ENCODE measurements around the gene CENPP. TPM values are rescaled to one million over a fixed set of nuclear protein-coding genes. Genes with fewer than 3 reads are reported as not detected.

CENPP gene
- total RNA-seq, 1 experiment from 2014 or later = 14.3 TPM

- no peak for TF ChIP-seq CTCF (IDR thresholded peaks at IDR 0.05)
- TF ChIP-seq HMGXB4 (CRISPR knock-in tag; IDR thresholded peaks at IDR 0.05) = no peak
- no peak for TF ChIP-seq SOX15 (CRISPR knock-in tag; IDR thresholded peaks at IDR 0.05)
- no peak for TF ChIP-seq CREB1 (CRISPR knock-in tag; IDR thresholded peaks at IDR 0.05)
- TF ChIP-seq STAT6 (CRISPR knock-in tag; conservative IDR thresholded peaks at IDR 0.05; ENCODE audit: low read depth) = no peak
Measured at GRCh38 chr9:92312887-92313623, 12.7 kb upstream of the CENPP start (continued).

DNA sequence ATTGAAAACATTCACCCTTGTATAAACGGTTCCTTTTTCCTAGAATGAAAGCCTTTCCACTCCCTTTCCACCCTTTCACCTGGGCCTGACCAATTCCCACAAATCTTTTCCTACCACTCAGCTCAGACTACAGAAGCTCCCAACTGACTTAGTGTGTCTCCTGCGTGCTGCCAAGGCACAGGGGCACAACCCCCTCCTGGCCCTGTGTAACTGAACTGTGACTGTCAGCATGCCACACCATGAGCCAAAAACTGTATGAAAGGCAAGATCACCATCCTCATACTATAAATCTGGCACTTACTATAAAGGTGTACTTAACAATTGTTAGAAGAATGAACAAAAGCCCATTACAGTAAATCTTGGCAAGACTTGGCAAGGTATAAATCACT lies 12.1 kb upstream of the CENPP start:
- no peaks in the 10 kb centered on the region for H3K9me3 Mint-ChIP-seq
- ChIA-PET POLR2A (no interaction called here), CTCF (no interaction called here)
- H3K4me3 Mint-ChIP-seq = no peak overlapping the region
- TF ChIP-seq GTF2I (CRISPR knock-in tag; conservative IDR thresholded peaks at IDR 0.05) (no peak), MAX (CRISPR knock-in tag; IDR thresholded peaks at IDR 0.05) (no peak), PRDM15 (CRISPR knock-in tag; IDR thresholded peaks at IDR 0.05) (no peak), ATF1 (CRISPR knock-in tag; IDR thresholded peaks at IDR 0.05) (no peak), ZNF263 (CRISPR knock-in tag; IDR thresholded peaks at IDR 0.05; ENCODE audit: low read depth) (no peak), MYBL2 (CRISPR knock-in tag; IDR thresholded peaks at IDR 0.05) (no peak), NFE2L1 (CRISPR knock-in tag; IDR thresholded peaks at IDR 0.05) (no peak), JAZF1 (CRISPR knock-in tag; IDR thresholded peaks at IDR 0.05) (no peak)
- TF ChIP-seq, protein P1, sequence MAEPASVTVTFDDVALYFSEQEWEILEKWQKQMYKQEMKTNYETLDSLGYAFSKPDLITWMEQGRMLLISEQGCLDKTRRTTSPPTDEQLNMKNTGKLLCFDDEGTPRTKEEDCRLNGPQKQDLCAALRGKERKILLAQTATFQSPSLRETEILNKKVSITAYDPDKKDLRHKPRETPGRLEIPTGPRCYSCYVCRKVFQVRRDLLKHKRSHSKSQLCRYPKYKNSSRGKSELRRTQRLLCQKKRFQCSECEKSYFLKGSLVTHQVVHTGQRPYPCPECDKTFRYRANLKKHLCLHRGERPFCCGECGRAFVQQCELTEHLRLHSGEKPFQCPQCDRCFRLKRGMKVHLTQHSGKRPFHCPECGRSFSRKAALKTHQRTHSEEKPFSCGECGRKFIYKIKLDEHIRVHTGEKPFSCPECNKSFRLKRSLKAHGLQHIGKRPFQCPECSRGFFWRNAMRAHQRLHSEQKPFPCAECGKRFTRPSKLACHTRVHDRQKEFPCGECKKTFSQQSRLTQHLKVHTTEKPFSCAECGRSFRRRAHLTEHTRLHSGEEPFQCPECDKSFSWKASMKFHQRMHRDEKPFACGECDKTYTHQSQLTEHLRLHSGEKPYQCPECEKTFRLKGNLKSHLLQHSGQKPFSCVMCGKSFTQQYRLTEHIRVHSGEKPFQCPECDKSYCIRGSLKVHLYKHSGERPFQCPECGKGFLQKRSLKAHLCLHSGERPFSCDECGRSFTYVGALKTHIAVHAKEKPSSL (CRISPR knock-in tag; conservative IDR thresholded peaks at IDR 0.05) = no peak
- ATAC-seq (no peak), DNase-seq (ENCODE audit: low spot score) (no peak)
- no peaks in the 10 kb centered on the region for H3K27me3 Mint-ChIP-seq (ENCODE audit: low read depth)
- peaks cover 78% of the 10 kb centered on the region for H3K36me3 Mint-ChIP-seq
- H3K27ac Mint-ChIP-seq = peak overlapping the region; percentile 94
- no peaks in the 10 kb centered on the region for H3K4me1 Mint-ChIP-seq
